DMS79 treated with DMSO at 0.1 percent for 48 hours (cell line): Measurements from ENCODE around the gene OFD1.

Experiments
- DNase-seq: peaks from one replicate; lab custom pipeline; 2025; lab: John Stamatoyannopoulos, UW

The OFD1 gene

GRCh38 chrX:13793897-13794296 lies 59.3 kb downstream of the OFD1 start:
- no peak for DNase-seq

GRCh38 chrX:13794417-13794816 lies 59.9 kb downstream of the OFD1 start:
- DNase-seq, result no peak

GRCh38 chrX:13797512-13797911 lies 63.0 kb downstream of the OFD1 start:
- no peak for DNase-seq

- no peak for DNase-seq
Measured at GRCh38 chrX:13798184-13798583, 63.6 kb downstream of the OFD1 start.

GRCh38 chrX:13803116-13803515 lies 68.6 kb downstream of the OFD1 start:
- DNase-seq, result no peak

- DNase-seq, result no peak
Measured at GRCh38 chrX:13805241-13805640, 70.7 kb downstream of the OFD1 start.

- no peak for DNase-seq
Measured at GRCh38 chrX:13808293-13808692, 73.7 kb downstream of the OFD1 start.

- no peak for DNase-seq
Measured at GRCh38 chrX:13808865-13809264, 74.3 kb downstream of the OFD1 start.

GRCh38 chrX:13815664-13816063 lies 81.1 kb downstream of the OFD1 start:
- DNase-seq, result no peak

GRCh38 chrX:13816176-13816575 lies 81.6 kb downstream of the OFD1 start:
- no peak for DNase-seq

GRCh38 chrX:13816643-13817627 lies 82.4 kb downstream of the OFD1 start, which contains the start of gene GPM6B:
GPM6B (minus strand) TSS chrX:13817093; CDS start chrX:13816904, 189 bp downstream.
- DNase-seq, result no peak
